Stimulated activated CD4-positive, alpha-beta T cell treated with anti-CD3 and anti-CD28 coated beads, Interleukin-4, amount 100 ng/mL, for 24 hours (primary cell): ENCODE data around the gene SLC26A6.

Experiments used
- DNase-seq: peaks from one replicate; pipeline ENCODE4 v3.0.0-alpha.2; 2020

Gene SLC26A6

GRCh38 chr3:48635222-48636021 lies at the start of gene SLC26A6:
TSS of gene SLC26A6 (minus strand) at chr3:48635461. CDS start at chr3:48635393, 68 bp downstream.
- peak; percentile 94 for DNase-seq

GRCh38 chr3:48684480-48685143 lies 49.4 kb upstream of the SLC26A6 start:
- DNase-seq: no peak

- DNase-seq: no peak
Measured at GRCh38 chr3:48684054-48684349, 48.7 kb upstream of the SLC26A6 start.

- no peak for DNase-seq
Measured at GRCh38 chr3:48682786-48683185, 47.5 kb upstream of the SLC26A6 start.

GRCh38 chr3:48681974-48682610 lies 46.8 kb upstream of the SLC26A6 start:
- no peak for DNase-seq

- no peak for DNase-seq
Measured at GRCh38 chr3:48681541-48681880, 46.2 kb upstream of the SLC26A6 start.

- DNase-seq: no peak
Measured at GRCh38 chr3:48680811-48681540, 45.7 kb upstream of the SLC26A6 start.

- no peak for DNase-seq
Measured at GRCh38 chr3:48679411-48680391, 44.4 kb upstream of the SLC26A6 start.

GRCh38 chr3:48678566-48679380 lies 43.5 kb upstream of the SLC26A6 start:
- DNase-seq: no peak

- DNase-seq: no peak
Measured at GRCh38 chr3:48678056-48678455, 42.8 kb upstream of the SLC26A6 start.

GRCh38 chr3:48674505-48674904 lies 39.2 kb upstream of the SLC26A6 start:
- DNase-seq: no peak

- DNase-seq: no peak
Measured at GRCh38 chr3:48672522-48672921, 37.3 kb upstream of the SLC26A6 start.

GRCh38 chr3:48664929-48665328 lies 29.7 kb upstream of the SLC26A6 start:
- no peak for DNase-seq

- DNase-seq: no peak
Measured at GRCh38 chr3:48664313-48664644, 29.0 kb upstream of the SLC26A6 start.

GRCh38 chr3:48663489-48664312 lies 28.4 kb upstream of the SLC26A6 start:
- peak; percentile 88 for DNase-seq

GRCh38 chr3:48662753-48663488 lies 27.7 kb upstream of the SLC26A6 start, which contains the start of gene CELSR3:
TSS of gene CELSR3 (minus strand) at chr3:48662886. CDS start at chr3:48662634, 252 bp downstream.
- DNase-seq: peak; percentile 59

- DNase-seq: no peak
Measured at GRCh38 chr3:48662145-48662752, 27.0 kb upstream of the SLC26A6 start.

GRCh38 chr3:48661501-48662144 lies 26.4 kb upstream of the SLC26A6 start:
- DNase-seq: peak; percentile 78
